HG03066 (cell line): ENCODE results near the gene RALA.
A peak's percentile ranks its signal among the peaks of the same experiment; 100 is the strongest.

Source experiments
- ATAC-seq: cut with Tn5 transposase; IDR thresholded peaks from one replicate; pipeline ENCODE4 v1.9.1; 2021; ENCODE audit warnings: low read depth; ENCODE audit not compliant: unreplicated experiment

Gene RALA, protein sequence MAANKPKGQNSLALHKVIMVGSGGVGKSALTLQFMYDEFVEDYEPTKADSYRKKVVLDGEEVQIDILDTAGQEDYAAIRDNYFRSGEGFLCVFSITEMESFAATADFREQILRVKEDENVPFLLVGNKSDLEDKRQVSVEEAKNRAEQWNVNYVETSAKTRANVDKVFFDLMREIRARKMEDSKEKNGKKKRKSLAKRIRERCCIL

DNA sequence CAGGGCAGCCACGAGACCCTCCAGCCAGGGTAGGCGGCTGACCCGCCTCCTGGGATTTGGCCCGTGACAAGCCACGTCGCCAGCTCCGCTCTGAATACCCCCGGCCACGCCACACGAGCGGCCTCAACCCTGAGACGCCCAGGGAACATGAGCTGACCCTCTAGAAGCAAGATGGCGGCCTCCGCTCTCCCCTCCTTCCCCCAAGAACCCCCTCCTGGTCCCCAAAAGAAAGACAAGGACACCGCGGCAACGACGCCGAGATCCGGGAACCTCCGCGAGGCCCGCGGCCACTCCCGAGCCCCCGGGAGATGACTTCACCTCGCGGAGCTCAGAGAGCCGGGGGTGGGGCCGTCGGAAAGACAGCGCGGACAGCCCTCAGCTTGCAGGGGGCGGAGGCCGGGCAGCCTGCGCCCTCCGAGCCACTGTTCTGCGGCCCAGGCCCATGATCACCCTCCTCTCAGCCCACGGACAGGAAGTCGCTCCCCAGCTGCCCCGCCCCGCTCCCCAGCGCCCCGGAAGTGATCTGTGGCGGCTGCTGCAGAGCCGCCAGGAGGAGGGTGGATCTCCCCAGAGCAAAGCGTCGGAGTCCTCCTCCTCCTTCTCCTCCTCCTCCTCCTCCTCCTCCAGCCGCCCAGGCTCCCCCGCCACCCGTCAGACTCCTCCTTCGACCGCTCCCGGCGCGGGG is at the start of gene RALA:
RALA (plus strand) TSS at position 526 of the 685 bp plus-strand sequence. CDS start 63,096 bp downstream, outside the sequence.
- ATAC-seq = peak; percentile 89

DNA sequence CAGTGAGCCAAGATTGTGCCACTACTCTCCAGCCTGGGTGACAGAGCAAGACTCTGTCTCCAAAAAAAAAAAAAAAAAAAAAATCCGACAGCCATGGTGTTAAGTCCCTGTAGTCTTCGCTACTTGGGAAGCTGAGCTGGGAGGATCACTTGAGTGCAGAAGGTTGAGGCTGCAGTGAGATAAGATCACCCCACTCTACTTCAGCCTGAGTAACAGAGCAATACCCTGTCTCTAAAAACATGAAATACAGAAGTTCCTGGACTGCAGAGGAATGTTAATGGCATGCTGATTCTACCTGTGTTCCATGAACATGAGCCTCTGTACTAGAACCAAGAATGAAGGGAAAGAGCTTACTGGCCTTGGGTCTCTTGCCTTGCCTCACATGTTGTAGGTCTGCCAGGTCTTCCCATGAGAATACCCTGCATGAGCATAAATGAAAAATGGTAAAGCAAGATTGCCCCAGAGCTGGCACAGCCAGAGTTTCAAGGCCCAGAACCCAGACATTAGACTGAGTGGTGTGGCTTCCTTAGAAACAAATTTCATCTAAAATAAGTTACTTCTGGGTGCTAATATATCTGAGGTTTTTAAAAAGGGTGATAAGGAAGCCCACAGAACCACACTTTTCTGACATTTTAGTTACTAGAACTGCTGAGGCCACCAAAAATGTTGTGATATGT is 48.6 kb upstream of the RALA start:
- no peak for ATAC-seq

DNA sequence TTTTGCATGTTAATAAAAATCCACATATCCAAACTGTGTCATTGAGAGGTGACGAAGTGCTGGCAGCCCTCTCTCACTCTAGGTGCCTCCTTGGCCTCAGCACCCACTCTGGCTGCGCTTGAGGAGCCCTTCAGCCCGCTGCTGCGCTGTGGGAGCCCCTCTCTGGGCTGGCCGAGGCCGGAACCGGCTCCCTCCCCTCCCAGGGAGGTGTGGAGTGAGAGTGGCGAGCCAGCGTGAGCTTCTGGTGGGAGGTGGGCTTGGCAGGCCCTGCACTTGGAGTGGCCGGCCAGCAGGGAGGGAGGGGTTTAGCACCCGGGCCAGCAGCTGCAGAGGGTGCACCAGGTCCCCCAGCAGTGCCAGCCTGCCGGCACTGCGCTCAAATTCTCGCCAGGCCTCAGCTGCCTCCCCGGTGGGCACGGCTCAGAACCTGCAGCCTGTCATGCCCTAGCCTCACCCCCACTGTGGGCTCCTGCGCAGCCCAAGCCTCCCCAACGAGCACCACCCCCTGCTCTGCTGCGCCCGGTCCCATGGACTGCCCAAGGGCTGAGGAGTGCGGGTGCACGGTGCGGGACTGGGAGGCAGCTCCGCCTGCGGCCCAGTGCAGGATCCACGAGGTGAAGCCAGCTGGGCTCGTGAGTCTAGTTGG is 46.0 kb upstream of the RALA start:
- no peak for ATAC-seq

DNA sequence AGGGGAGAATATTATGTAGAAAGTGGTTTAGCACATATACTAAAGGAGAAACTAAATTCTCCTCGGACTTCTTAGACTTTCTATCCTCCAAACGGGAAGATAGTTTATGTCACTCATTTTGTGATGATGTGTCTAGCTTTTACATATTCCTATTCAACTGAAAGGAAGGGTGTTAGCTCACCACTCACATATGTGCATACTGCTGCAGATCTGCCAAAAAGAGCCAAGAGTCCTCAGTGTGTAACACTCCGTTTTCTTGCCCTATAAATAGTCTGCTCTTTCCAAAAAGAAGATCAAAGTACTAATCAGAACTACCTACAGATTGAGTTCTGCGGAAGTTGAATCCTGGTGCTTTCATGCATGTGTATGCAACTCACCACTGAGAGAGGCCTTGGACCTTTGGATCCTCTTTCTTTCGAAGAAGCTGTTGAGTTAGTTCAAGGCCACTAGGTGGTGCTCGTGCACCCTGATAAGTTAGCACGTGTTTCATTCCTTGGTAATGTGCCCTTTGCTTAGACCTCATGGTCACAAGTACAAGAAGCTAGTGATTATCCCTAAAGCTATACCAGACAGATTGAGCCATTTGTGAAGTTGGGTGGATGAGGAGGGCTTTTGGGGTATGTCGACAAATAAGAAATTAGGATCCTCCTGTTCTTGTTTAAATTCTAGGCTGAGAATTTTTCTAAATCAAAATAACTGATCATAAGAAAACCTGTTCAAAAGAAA is 43.1 kb upstream of the RALA start:
- ATAC-seq = peak; percentile 92

DNA sequence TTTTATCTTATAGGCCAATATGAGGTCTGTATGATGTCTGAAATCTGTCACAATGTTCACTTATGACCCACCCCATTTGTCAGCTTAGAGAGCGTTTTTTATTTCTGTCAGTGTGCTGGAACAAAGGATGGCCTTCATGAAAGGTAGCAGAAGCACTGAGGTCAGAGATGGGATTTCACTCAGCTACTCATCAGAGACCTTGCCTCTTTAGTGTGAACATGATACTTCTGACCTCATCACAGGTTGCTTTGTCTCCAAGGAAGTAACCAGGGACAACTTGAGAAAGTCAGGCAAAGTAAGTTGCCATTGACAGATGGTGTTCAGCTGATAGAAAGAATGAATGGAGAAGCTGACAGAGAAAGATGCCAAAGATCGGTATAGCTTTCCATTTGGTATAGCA is 40.8 kb upstream of the RALA start:
- no peak for ATAC-seq

DNA sequence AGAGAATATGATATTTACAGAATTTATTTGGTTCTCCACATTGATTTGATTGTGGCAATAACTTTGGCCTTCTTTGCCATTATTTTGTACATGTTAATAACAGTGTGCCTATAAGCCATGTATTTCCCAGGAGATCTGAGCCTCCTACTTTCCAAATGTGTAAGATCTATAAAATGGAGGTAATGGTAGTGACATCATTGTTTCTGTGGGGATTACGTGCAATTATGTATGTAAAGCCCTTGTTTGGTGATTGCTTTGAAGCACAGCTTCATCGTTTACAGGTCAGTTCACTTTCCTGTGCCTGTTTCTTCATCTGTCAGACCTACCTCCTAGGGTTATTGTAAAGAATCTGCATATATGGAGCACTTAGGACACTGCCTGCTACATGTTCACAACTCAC is 39.8 kb upstream of the RALA start:
- ATAC-seq = no peak

DNA sequence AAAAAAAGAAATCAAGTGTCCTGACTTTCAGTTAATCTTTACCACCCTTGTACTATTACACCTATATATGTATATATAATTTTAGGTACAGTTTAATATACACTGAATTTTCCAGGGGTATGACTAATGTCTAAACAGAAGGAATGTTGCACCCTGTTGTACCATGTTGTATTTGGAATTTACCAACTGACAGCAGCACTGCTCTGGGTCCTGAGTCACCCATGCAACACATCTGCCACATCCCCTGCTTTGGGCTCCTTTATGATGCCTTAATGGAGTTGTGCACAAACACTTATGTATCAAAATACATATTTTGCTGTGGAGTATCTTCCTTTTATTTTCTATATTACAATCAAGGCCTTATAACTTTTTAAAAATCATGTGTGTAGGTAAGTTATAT is 36.0 kb upstream of the RALA start:
- no peak for ATAC-seq

DNA sequence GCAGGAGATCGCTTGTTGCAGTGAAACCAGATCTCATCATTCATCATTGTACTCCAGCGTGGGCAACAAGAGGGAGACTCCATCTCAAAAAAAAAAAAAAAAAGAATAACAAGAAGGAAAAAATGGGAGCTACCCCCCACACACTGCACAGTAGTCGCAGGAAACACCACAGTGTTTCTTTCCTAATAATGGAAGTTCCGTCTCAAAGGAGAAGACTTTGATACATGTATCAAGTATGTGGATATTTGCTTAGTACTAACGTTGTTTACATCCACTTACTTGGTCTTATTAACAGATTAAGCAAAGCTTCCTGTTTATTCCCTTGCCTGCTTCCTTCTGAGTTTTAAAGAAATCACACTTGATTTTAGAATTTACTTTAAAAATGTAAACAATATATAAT is 35.0 kb upstream of the RALA start:
- ATAC-seq = no peak

DNA sequence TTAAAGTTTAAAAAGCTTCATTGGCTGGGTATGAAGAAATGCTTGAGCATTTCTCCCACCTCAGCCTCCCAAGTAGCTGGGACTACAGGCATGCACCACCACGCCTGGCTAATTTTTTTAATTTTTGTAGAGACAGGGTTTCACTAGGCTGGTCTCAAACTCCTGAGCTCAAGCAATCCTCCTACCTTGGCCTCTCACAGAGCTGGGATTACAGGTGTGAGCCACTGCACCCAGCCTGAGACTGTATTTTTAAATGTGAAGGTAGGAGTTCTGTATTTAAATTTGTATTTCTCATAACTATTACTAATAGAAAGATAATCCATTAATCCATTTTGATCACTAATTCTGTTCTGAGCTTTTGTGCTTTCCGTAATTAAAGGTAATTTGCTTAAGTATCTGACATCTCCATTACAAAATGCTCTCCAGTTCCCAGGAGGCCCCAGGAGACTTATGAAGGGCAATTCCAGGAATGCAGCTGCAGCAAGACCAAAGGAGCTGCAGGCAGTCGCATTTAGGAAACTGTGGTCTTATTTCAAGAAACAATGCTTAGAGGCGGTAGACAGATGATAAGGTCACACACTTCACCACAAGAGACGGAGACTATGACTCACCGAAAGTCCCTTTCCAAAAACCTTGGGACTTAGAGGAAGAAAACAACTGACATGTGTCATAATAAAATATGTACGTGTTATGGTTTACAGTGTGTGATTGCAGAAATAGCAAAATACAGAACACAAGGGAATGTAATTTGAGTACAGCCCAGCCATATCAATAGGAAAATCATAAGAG is 33.9 kb upstream of the RALA start:
- peak; percentile 89 for ATAC-seq

DNA sequence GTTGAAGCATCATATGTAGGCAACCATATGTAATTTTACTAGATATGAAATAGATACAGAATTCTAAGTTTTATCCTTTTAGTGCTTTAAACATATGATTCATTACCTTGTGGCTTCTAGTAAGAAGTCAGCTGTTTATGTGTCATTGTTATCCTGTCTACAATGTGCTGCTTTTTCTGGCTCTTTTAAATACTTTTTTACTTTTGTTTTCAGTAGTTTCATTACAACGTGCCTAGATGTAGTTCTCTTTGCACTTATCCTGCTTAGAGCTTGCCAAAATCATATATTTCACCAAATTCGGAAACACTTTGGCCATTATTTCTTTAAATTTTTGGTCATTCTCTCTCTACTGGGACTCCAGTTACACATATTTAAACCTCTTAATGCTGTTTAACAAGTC is 30.8 kb upstream of the RALA start:
- ATAC-seq = no peak

DNA sequence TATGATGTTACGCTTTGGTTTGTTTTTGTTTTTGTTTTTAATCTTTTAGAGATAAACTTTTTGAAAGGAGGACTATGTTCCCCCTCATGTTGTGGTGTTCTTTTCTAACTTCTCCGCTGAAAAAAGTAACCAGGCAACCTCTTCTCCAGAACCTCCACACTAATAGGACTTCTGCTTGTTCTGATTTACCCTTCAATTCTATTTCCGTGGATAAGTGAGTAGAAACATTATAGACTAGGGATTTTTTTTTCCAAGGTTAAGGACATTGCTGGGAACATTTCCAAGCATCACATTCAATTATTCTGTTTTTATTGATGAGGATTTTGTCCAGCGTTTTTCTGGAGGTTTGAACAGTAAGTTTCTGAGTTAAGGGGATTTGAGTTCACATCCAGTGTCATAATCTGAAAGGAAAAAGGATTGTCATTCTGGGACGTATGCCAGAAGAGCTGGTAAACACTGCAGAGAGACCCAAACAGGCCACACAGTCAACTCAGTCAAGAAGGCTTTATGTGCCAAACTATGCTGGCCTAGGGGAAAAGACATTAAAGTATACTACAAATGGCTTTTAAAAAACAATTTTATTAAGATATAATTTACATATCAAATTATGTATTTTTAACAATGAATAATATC is 28.3 kb upstream of the RALA start:
- ATAC-seq = no peak

DNA sequence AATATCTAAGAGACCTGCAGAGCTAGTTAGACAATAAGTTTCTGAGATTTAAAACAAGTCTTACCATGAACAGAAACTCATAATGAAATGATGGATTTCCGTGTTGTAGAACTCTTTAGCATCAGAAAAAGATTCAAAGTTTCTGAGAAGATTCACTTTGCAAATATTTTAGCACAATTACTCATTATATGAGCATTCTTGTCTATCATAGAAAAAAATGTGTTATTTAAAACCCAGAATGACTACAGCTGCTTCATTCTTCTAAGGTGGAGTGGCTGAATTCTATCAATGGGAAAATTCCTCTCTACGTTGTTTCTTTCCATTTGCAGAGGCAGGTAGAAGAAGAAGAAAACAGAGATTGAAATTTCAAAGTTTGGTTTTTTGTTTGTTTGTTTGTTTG is 21.0 kb upstream of the RALA start:
- no peak for ATAC-seq

DNA sequence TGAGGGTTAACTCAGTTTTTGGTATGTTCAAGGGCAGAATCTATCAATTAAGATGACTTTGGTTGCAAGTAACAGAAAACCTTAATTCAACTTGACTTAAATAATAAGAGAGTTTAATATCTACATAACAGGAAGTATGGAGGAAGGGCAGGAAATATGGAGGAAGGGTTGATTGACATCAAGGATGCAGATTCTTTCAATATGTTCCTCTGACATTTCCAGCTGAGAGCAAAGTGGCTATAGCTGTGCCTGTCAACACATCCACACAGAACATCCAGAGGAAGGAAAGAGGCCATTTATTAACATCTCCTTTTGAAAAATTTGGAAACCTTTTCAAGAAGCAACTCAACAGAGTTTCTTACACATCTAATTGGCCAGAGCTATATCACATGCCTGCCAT is 19.4 kb upstream of the RALA start:
- ATAC-seq = no peak

DNA sequence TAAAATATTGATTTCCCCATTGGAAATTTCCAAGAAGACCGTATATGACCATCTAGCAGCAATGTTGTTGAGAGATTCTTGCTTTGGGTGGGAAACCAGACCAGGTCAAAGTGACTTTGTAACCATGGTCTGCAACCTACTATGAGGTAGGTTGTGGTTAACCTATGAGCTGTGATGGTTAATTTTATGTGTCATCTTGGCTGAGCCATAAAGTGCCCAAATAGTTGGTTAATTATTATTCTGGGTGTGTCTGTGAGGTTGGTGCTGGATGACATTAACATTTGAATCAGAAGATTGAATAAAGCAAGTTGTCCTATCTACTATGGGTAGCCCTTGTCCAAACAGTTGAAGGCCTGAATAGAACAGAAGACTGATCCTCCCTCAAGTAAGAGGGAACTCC is 18.3 kb upstream of the RALA start:
- ATAC-seq = no peak

DNA sequence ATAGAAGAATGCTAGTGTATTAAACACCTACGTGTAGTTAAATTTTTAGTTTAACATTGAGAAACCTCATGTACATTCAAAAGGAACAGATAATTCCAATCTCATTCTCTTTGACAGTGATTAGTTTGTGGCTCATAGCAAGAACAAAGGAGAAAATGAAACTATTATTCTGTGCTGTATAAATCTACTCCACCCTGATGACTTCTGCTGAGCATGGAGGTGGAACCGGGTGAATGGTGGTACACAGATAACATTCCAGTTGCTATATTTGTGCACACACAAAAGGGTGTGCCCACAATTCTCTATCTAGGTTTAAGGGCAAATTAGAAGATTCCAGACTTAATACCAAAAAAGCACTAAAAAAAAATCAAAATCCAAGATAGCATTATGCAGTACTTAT is 17.0 kb upstream of the RALA start:
- ATAC-seq = no peak

DNA sequence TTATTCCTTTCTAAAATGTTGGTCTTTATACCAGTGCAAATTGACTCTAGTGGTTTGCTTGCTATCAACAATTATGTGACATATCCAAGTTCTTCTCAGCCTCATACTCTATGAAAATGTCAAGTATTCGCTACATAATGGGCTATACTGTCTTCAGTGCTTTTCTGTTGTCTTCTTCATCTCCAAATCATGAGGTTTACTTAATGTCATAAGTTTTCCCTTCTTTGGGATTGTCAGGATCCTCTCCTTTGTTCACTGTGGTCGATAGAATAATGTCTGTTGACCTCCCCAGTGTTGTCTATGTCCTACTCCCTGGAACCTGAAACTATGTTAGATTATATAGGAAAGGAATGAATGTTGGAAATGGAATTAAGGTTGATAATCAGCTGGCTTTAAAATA is 16.4 kb upstream of the RALA start:
- no peak for ATAC-seq

DNA sequence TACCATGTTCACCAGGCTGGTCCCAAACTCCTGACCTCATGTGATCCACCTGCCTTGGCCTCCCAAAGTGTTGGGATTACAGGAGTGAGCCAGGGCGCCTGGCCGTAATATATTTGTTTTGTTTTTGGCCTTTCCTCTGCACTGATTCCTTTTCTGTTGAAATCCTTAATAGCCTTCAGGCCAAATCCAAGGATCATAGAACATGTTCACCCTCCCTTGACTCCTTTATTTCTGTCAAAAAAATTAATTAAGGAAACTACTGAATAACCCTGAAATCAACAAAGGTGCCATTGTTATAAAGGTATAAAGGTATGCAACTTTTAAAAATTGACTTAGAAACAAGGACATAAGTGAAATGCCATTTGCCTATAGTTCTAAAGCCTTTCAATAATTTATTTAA is 15.5 kb upstream of the RALA start:
- no peak for ATAC-seq

DNA sequence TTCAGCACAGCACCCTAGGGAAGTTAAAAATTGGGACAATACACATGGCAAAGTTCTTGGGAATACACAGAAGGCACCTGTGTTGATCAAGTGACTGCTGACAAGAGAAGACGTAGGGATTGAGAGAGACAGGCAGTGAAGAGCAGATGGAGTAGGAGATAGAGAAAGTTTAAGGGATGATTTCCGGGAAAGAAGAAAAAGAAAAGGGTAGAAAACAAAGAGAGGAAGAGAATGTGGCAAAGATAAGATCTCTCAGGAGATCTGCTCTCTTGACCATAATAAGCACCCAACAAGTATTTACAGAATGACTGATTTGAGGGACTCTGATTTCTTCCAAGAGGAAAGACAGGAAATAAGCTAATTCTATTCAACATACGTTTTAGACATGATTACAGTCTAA is 15.1 kb upstream of the RALA start:
- ATAC-seq = no peak

DNA sequence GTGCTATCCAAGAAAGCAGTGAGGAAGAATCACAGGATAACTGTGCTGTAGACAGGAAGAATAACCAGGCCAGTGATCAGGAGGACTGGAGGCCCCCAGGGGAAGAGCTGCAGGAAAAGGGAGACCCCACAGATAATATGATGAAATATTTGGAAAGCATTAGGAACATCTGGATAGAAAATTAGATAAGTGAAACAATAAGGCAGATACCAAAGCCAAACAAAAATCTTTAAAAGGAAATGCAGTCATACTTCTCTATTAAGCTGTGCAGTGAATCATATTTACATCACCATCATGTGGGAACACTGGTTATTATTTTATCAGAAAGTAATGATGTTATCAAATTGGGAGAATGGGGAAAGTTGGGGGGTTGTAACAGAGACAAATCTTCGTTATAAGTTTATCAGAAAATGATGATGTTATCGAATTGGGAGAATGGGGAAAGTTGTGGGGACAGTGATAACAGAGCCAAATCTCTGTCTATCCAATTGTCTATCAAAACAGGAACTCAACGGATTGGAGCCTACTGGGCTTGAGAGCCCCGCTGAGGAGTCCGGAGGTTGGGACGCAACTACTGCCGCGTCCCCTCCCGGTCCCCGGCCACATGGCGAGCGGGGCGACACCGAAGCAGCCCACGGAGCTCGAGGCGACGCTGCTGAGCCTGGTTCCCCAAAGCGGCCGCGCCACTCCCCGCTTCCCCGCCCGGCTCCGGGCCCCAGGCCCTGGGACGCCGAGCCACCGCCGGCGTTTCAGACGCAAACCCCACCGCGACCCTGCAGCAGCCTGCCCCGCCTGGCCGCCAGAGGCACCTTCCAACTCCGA is 14.0 kb upstream of the RALA start:
- no peak for ATAC-seq
